ENCODE results near the gene RPS16. TPM values are rescaled to one million over a fixed set of nuclear protein-coding genes. Genes with fewer than 3 reads are reported as not detected.

The RPS16 gene
- total and polyA plus RNA-seq, 2 experiments from 2014 or later, result 207 to 1,901 TPM

DNA sequence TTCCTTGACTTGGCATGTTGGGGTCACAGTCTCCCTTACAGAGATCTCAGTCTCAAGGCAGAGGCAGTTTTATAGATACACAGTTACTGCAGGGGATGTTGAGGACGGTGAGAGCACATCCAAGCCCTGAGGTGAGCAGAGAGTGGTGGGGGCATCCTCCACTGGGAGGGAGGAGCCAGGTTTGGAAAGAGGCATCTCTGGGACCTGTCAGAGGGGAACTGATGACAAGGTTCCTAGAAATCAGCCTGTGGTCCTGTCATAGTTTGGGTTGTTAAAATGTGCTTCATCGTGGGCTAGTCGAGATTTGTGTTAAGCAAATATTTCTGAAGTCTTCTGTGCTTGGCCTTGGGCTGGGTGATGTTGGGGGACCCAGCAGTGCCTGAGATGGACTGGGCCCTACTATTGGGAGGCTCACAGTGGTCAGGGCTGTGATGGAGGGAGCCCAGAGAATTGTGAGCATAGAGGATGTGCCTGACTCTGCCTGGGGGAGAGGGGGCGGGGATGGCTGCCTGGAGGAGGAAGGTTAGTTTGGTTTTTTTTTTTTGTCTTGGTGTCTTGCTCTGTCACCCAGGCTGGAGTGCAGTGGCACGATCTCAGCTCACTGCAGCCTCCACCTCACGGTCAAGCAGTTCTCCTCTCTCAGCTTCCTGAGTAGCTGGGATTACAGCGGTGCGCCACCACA lies 13.5 kb upstream of the RPS16 start:
- ATAC-seq (no peak), DNase-seq (ENCODE audit: low spot score) (no peak)
- TF ChIP-seq CTCF (conservative IDR thresholded peaks at IDR 0.05; ENCODE audit: low read depth in 2 of 2) (no peak), ZNF114 (CRISPR knock-in tag; IDR thresholded peaks at IDR 0.05) (no peak), NANOG (IDR thresholded peaks at IDR 0.05; ENCODE audit: borderline replicate concordance) (no peak)
- TF ChIP-seq, protein P1, sequence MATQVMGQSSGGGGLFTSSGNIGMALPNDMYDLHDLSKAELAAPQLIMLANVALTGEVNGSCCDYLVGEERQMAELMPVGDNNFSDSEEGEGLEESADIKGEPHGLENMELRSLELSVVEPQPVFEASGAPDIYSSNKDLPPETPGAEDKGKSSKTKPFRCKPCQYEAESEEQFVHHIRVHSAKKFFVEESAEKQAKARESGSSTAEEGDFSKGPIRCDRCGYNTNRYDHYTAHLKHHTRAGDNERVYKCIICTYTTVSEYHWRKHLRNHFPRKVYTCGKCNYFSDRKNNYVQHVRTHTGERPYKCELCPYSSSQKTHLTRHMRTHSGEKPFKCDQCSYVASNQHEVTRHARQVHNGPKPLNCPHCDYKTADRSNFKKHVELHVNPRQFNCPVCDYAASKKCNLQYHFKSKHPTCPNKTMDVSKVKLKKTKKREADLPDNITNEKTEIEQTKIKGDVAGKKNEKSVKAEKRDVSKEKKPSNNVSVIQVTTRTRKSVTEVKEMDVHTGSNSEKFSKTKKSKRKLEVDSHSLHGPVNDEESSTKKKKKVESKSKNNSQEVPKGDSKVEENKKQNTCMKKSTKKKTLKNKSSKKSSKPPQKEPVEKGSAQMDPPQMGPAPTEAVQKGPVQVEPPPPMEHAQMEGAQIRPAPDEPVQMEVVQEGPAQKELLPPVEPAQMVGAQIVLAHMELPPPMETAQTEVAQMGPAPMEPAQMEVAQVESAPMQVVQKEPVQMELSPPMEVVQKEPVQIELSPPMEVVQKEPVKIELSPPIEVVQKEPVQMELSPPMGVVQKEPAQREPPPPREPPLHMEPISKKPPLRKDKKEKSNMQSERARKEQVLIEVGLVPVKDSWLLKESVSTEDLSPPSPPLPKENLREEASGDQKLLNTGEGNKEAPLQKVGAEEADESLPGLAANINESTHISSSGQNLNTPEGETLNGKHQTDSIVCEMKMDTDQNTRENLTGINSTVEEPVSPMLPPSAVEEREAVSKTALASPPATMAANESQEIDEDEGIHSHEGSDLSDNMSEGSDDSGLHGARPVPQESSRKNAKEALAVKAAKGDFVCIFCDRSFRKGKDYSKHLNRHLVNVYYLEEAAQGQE (IDR thresholded peaks at IDR 0.05; ENCODE audit: unreplicated experiment), result no peak
- TF ChIP-seq, protein P2, sequence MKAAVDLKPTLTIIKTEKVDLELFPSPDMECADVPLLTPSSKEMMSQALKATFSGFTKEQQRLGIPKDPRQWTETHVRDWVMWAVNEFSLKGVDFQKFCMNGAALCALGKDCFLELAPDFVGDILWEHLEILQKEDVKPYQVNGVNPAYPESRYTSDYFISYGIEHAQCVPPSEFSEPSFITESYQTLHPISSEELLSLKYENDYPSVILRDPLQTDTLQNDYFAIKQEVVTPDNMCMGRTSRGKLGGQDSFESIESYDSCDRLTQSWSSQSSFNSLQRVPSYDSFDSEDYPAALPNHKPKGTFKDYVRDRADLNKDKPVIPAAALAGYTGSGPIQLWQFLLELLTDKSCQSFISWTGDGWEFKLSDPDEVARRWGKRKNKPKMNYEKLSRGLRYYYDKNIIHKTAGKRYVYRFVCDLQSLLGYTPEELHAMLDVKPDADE (IDR thresholded peaks at IDR 0.05), result no peak
- peaks cover 14% of the 10 kb centered on the region for H3K27me3 Mint-ChIP-seq (ENCODE audit: insufficient read depth, low read depth, poor library complexity)
- H3K36me3 Mint-ChIP-seq (ENCODE audit: low read depth), result peaks cover 50% of the 10 kb centered on the region
- Histone ChIP-seq H3K9me2 (ENCODE audit: insufficient read depth) (no peaks in the 10 kb centered on the region), H4K20me1 (replicated peaks; ENCODE audit: insufficient read depth) (peaks cover 31% of the 10 kb centered on the region), H3K27ac (ENCODE audit: low read depth) (no peak overlapping the region), H3K36me3 (ENCODE audit: insufficient read depth) (no peaks in the 10 kb centered on the region; the same call in 1 of the 2 replicates), H3K27me3 (ENCODE audit: insufficient read depth) (no peaks in the 10 kb centered on the region), H3K4me2 (no peak overlapping the region), H3K4me3 (no peak overlapping the region), H2AFZ (no peak overlapping the region), H3K4me1 (ENCODE audit: insufficient read depth) (peaks cover 4% of the 10 kb centered on the region; the same call in 1 of the 2 replicates), H3K79me2 (replicated peaks; ENCODE audit: insufficient read depth) (peaks cover 92% of the 10 kb centered on the region), H3F3A (replicated peaks; ENCODE audit: low read depth) (no peaks in the 10 kb centered on the region)
- peaks cover 4% of the 10 kb centered on the region; the same call in 1 of the 3 replicates for H3K9me3 Mint-ChIP-seq
- H3K27ac Mint-ChIP-seq, result peak overlapping the region; percentile 68
- H3K4me3 Mint-ChIP-seq, result no peak overlapping the region; the same call in 2 of the 3 replicates
- peaks cover 10% of the 10 kb centered on the region for H3K4me1 Mint-ChIP-seq

DNA sequence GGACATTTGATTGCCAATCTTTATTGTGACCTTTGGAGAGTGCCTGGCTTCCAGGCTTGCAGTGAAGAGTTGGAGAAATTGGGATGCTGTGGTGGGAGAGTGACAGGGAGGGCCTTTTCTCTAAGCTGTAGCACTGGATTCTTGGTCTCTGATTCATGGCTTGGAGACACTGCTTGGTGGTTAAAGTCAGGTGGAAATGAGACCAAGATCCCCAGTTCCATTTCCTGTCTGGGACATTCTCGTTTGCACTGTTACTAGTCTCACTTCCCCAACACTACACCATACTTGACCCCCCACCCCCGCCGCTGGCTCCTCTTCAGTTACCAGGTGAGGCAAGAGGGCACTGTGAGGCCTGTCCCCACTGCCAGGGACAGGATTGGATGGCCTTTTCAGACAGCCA lies 12.5 kb upstream of the RPS16 start:
- no peak overlapping the region for H3K27ac Mint-ChIP-seq
- H3K79me2 ChIP-seq (replicated peaks; ENCODE audit: insufficient read depth), result peaks cover 84% of the 10 kb centered on the region
- no peaks in the 10 kb centered on the region for H3K27me3 ChIP-seq (ENCODE audit: insufficient read depth)
- no peak overlapping the region for H3K4me2 ChIP-seq
- peaks cover 28% of the 10 kb centered on the region for H4K20me1 ChIP-seq (replicated peaks; ENCODE audit: insufficient read depth)
- peaks cover 4% of the 10 kb centered on the region; the same call in 1 of the 2 replicates for H3K4me1 ChIP-seq (ENCODE audit: insufficient read depth)
- H3K4me3 ChIP-seq, result no peak overlapping the region
- H3K9me2 ChIP-seq (ENCODE audit: insufficient read depth), result no peaks in the 10 kb centered on the region
- H3K36me3 ChIP-seq (ENCODE audit: insufficient read depth), result no peaks in the 10 kb centered on the region; the same call in 1 of the 2 replicates
- peaks cover 4% of the 10 kb centered on the region; the same call in 1 of the 3 replicates for H3K9me3 Mint-ChIP-seq
- peaks cover 42% of the 10 kb centered on the region for H3K36me3 Mint-ChIP-seq (ENCODE audit: low read depth)
- DNase-seq (ENCODE audit: low spot score), result no peak
- peaks cover 14% of the 10 kb centered on the region for H3K27me3 Mint-ChIP-seq (ENCODE audit: insufficient read depth, low read depth, poor library complexity)
- H3F3A ChIP-seq (replicated peaks; ENCODE audit: low read depth), result no peaks in the 10 kb centered on the region
- 0 out of 2 replicates have a peak overlapping the region, but pooled peaks have one; percentile 32 for H3K27ac ChIP-seq (ENCODE audit: low read depth)
- no peak overlapping the region for H2AFZ ChIP-seq
- no peak overlapping the region for H3K4me3 Mint-ChIP-seq
- no peak for ATAC-seq
- peaks cover 10% of the 10 kb centered on the region for H3K4me1 Mint-ChIP-seq
- TF ChIP-seq JUNB (IDR thresholded peaks at IDR 0.05; ENCODE audit: unreplicated experiment) (no peak), NANOG (IDR thresholded peaks at IDR 0.05; ENCODE audit: borderline replicate concordance) (no peak), ZNF331 (CRISPR knock-in tag; IDR thresholded peaks at IDR 0.05; ENCODE audit: low read depth) (no peak), EZH2phosphoT487 (IDR thresholded peaks at IDR 0.05; ENCODE audit: unreplicated experiment) (no peak)
- TF ChIP-seq, protein P2 (IDR thresholded peaks at IDR 0.05), result no peak
- TF ChIP-seq, protein P1 (IDR thresholded peaks at IDR 0.05; ENCODE audit: unreplicated experiment), result no peak

Data from GM23338 (cell line).